Loucy (cell line): Measurements from ENCODE around the gene TIFAB.

Experiments
- CTCF ChIP-seq: fragments of 200-600 bp; sonication (generic); conservative IDR thresholded peaks from 2 replicates; pipeline ENCODE4 v1.5.1; 2014; ENCODE audit warnings: mild to moderate bottlenecking, antibody characterized with exemption, low read length
- EZH2phosphoT487 ChIP-seq: fragments of 200-600 bp; IDR thresholded peaks from 2 replicates; pipeline ENCODE4 v1.6.1; 2018; ENCODE audit warnings: antibody characterized with exemption, mild to moderate bottlenecking, moderate library complexity, borderline replicate concordance

- TF ChIP-seq CTCF (no peak), EZH2phosphoT487 (no peak)
These were observed 29.8 kb upstream of the TIFAB start for GRCh38 chr5:135481909-135482311.
